HCT116 (cell line): Measurements from ENCODE around the gene ACP3. TPM values are rescaled to one million over a fixed set of nuclear protein-coding genes. Genes with fewer than 3 reads are reported as not detected.

Experiments
- ATAC-seq: fragments of 200-7000 bp; cut with Tn5 transposase; 2 replicates; pipeline ENCODE4 v1.9.1; 2020; ENCODE audit warnings: mild to moderate bottlenecking, moderate library complexity
- BruUV-seq: library from RNA; stranded (reverse); fragments of 400-500 nt; replicated peaks from 2 replicates; lab custom pipeline; 2021; lab: Mats Ljungman, UMichigan
- CTCF ChIA-PET: fragments of 300-600 bp; sonication (Branson Sonifier 250); formaldehyde crosslinking; loops from one replicate; lab custom pipeline; 2021; ENCODE audit warnings: antibody characterized with exemption; lab: Charles Lee
- POLR2A ChIA-PET: fragments of 300-600, 350-600 bp; sonication (Branson Sonifier 250); formaldehyde crosslinking; loops from one replicate; lab custom pipeline; 2021; ENCODE audit warnings: antibody characterized with exemption; lab: Charles Lee
- RAD21 ChIA-PET, 2 experiments: fragments of 300-600 bp; sonication (Branson Sonifier 250); formaldehyde crosslinking; loops; one replicate each; lab custom pipeline; 2023; ENCODE audit warnings: low total read pairs in 2 of 2; ENCODE audit not compliant: uncharacterized antibody in 2 of 2, unreplicated experiment in 2 of 2, low non-redundant PET in 1 of 2; lab: Charles Lee
- DNase-seq: peaks from one replicate; pipeline ENCODE4 v3.0.0-alpha.2; 2010; ENCODE audit warnings: low read depth, low spot score
- H2AFZ ChIP-seq: fragments of 200-600 bp; shearing (Covaris generic), sonication (generic); 2 replicates; pipeline ENCODE4 v1.6.1; 2017; ENCODE audit warnings: low read depth, mixed run types, mixed read lengths, antibody characterized with exemption, low read length; ENCODE audit not compliant: poor library complexity, severe bottlenecking
- H3K27ac ChIP-seq: 2 replicates; pipeline ENCODE4 v1.5.1; 2012; ENCODE audit warnings: low read depth, low read length
- H3K27me3 ChIP-seq: fragments of 200-600 bp; sonication (generic); 2 replicates; pipeline ENCODE4 v1.6.1; 2016; ENCODE audit warnings: mixed run types, low read length, mixed read lengths; ENCODE audit not compliant: insufficient read depth
- H3K36me3 ChIP-seq, 2 experiments: fragments of 200-500 bp in 1 of 2; fragments of 200-600 bp in 1 of 2; sonication (Bioruptor generic) in 1 of 2; sonication (generic) in 1 of 2; 2 replicates each; pipeline versions ENCODE4 v1.5.1 to v1.6.1; 2014 to 2016; ENCODE audit warnings: low read length in 2 of 2, inconsistent platforms in 1 of 2, mixed read lengths in 1 of 2, mixed run types in 1 of 2; ENCODE audit not compliant: insufficient read depth in 2 of 2, control insufficient read depth in 1 of 2
- H3K4me1 ChIP-seq, 2 experiments: fragments of 200-600 bp in 1 of 2; sonication (generic) in 1 of 2; 2 replicates each; pipeline versions ENCODE4 v1.5.1 to v1.6.1; 2012 to 2017; ENCODE audit warnings: low read length in 2 of 2, inconsistent platforms in 1 of 2, mild to moderate bottlenecking in 1 of 2, mixed read lengths in 1 of 2, mixed run types in 1 of 2, moderate library complexity in 1 of 2; ENCODE audit not compliant: insufficient read depth in 2 of 2, control insufficient read depth in 1 of 2
- H3K4me2 ChIP-seq: fragments of 200-600 bp; sonication (generic); 2 replicates; pipeline ENCODE4 v1.6.1; 2017; ENCODE audit warnings: mixed run types, low read length, mixed read lengths
- H3K4me3 ChIP-seq, 2 experiments: fragments of 200-600 bp in 1 of 2; sonication (generic) in 1 of 2; replicated peaks in 1 of 2; 2 replicates each; pipeline ENCODE4 v1.5.1; 2011 to 2016; ENCODE audit warnings: low read length in 2 of 2, control low read depth in 1 of 2, low read depth in 1 of 2, mild to moderate bottlenecking in 1 of 2, mixed read lengths in 1 of 2, mixed run types in 1 of 2
- H3K79me2 ChIP-seq: fragments of 200-600 bp; sonication (generic); 2 replicates; pipeline ENCODE4 v1.6.1; 2017; ENCODE audit warnings: mild to moderate bottlenecking, mixed run types, low read length, moderate library complexity, mixed read lengths; ENCODE audit not compliant: insufficient read depth
- H3K9ac ChIP-seq: fragments of 200-600 bp; sonication (generic); 2 replicates; pipeline ENCODE4 v1.6.1; 2016; ENCODE audit warnings: low read length, mixed read lengths
- H3K9me2 ChIP-seq: fragments of 200-600 bp; sonication (generic), shearing (Covaris generic); 2 replicates; pipeline ENCODE4 v1.6.1; 2017; ENCODE audit warnings: mixed run types, mild to moderate bottlenecking, moderate library complexity; ENCODE audit not compliant: insufficient read depth
- H3K9me3 ChIP-seq, 2 experiments: fragments of 200-500 bp in 1 of 2; fragments of 200-600 bp in 1 of 2; sonication (Bioruptor generic) in 1 of 2; sonication (generic) in 1 of 2; 2 replicates each; pipeline ENCODE4 v1.6.1; 2014 to 2017; ENCODE audit warnings: low read length in 2 of 2, mixed read lengths in 2 of 2, inconsistent platforms in 1 of 2, low read depth in 1 of 2, mild to moderate bottlenecking in 1 of 2, mixed run types in 1 of 2, moderate library complexity in 1 of 2; ENCODE audit not compliant: control insufficient read depth in 1 of 2, insufficient read depth in 1 of 2
- H4K20me1 ChIP-seq: fragments of 200-600 bp; sonication (generic), shearing (Covaris generic); 2 replicates; pipeline ENCODE4 v1.6.1; 2017; ENCODE audit warnings: mixed run types, mild to moderate bottlenecking, moderate library complexity; ENCODE audit not compliant: insufficient read depth
- ATF3 ChIP-seq: IDR thresholded peaks from 2 replicates; pipeline ENCODE4 v1.6.1; 2012
- CBX3 ChIP-seq: IDR thresholded peaks from 2 replicates; pipeline ENCODE4 v1.6.1; 2012; ENCODE audit warnings: low read depth
- CEBPB ChIP-seq: IDR thresholded peaks from 2 replicates; pipeline ENCODE4 v1.6.1; 2012; ENCODE audit warnings: low read depth
- CTCF ChIP-seq, 3 experiments: fragments of 200-600 bp in 1 of 3; sonication (generic) in 1 of 3; IDR thresholded peaks in 2 of 3; conservative IDR thresholded peaks in 1 of 3; 2 replicates each; pipeline ENCODE4 v1.5.1; 2012 to 2017; ENCODE audit warnings: low read depth in 2 of 3, low read length in 2 of 3, antibody characterized with exemption in 1 of 3, borderline replicate concordance in 1 of 3, control low read depth in 1 of 3, mild to moderate bottlenecking in 1 of 3, mixed read lengths in 1 of 3, mixed run types in 1 of 3, moderate library complexity in 1 of 3; ENCODE audit not compliant: insufficient read depth in 1 of 3
- EGR1 ChIP-seq: IDR thresholded peaks from 2 replicates; pipeline ENCODE4 v1.6.1; 2012; ENCODE audit warnings: low read depth
- ELF1 ChIP-seq: IDR thresholded peaks from 2 replicates; pipeline ENCODE4 v1.6.1; 2012; ENCODE audit warnings: low read depth, borderline replicate concordance
- EZH2 ChIP-seq: fragments of 200-600 bp; sonication (generic); IDR thresholded peaks from 2 replicates; pipeline ENCODE4 v1.6.1; 2017; ENCODE audit warnings: antibody characterized with exemption, mixed run types
- FOSL1 ChIP-seq: IDR thresholded peaks from 2 replicates; pipeline ENCODE4 v1.6.1; 2012; ENCODE audit warnings: low read depth
- POLR2AphosphoS5 ChIP-seq: IDR thresholded peaks from 2 replicates; pipeline ENCODE4 v1.6.1; 2011; ENCODE audit warnings: mild to moderate bottlenecking, low read depth, low read length, moderate library complexity
- RAD21 ChIP-seq: IDR thresholded peaks from 2 replicates; pipeline ENCODE4 v1.6.1; 2012; ENCODE audit warnings: low read depth, mild to moderate bottlenecking
- REST ChIP-seq: IDR thresholded peaks from 2 replicates; pipeline ENCODE4 v1.6.1; 2012; ENCODE audit warnings: low read depth
- SIN3A ChIP-seq: IDR thresholded peaks from 2 replicates; pipeline ENCODE4 v1.6.1; 2012; ENCODE audit warnings: low read depth
- SP1 ChIP-seq: IDR thresholded peaks from 2 replicates; pipeline ENCODE4 v1.6.1; 2012; ENCODE audit warnings: low read depth
- SRF ChIP-seq: IDR thresholded peaks from 2 replicates; pipeline ENCODE4 v1.6.1; 2012; ENCODE audit warnings: low read depth
- TCF7L2 ChIP-seq: IDR thresholded peaks from 2 replicates; pipeline ENCODE4 v1.7.0; 2011; ENCODE audit warnings: borderline replicate concordance, inconsistent platforms; ENCODE audit not compliant: insufficient read depth, insufficient read length; ENCODE audit errors: extremely low read depth
- YY1 ChIP-seq: IDR thresholded peaks from 2 replicates; pipeline ENCODE4 v1.6.1; 2011; ENCODE audit warnings: low read length, low read depth, moderate library complexity, mild to moderate bottlenecking; ENCODE audit not compliant: insufficient replicate concordance; ENCODE audit errors: extremely low read depth
- ZFX ChIP-seq: fragments of 450-650 bp; IDR thresholded peaks from 2 replicates; pipeline ENCODE4 v1.6.1; 2017
- ZNF274 ChIP-seq: fragments of 200-500 bp; sonication (Bioruptor generic); IDR thresholded peaks from 2 replicates; pipeline ENCODE4 v1.6.1; 2014; ENCODE audit warnings: mild to moderate bottlenecking, low read depth, low read length, inconsistent platforms
- intact Hi-C: fragments of 100-400 bp; cut with micrococcal nuclease; formaldehyde crosslinking; loops from 2 replicates; pipeline ENCODE4 v1.10.0; 2022
- total RNA-seq: library from RNA; stranded (reverse); gene quantifications from one replicate; pipeline ENCODE4 v1.2.1, GENCODE V29; 2021; ENCODE audit not compliant: unreplicated experiment
- TF ChIP-seq, protein P1 (sequence below): IDR thresholded peaks from 2 replicates; pipeline ENCODE4 v1.6.1; 2011; ENCODE audit warnings: mild to moderate bottlenecking, low read length, moderate library complexity; ENCODE audit not compliant: insufficient replicate concordance; ENCODE audit errors: extremely low read depth

ACP3 gene
- total RNA-seq, 1 experiment from 2014 or later: 0.79 TPM

- no TSS peak for BruUV-seq
- H3K79me2 ChIP-seq: no peaks in the 10 kb centered on the region
- H3K36me3 ChIP-seq: no peaks in the 10 kb centered on the region
- H3K27ac ChIP-seq: no peak overlapping the region
- H2AFZ ChIP-seq: no peak overlapping the region
- no peaks in the 10 kb centered on the region for H3K4me1 ChIP-seq
- no peaks in the 10 kb centered on the region for H3K9me2 ChIP-seq
- no peak for TF ChIP-seq POLR2AphosphoS5
- no peak for TF ChIP-seq CEBPB
- TF ChIP-seq RAD21: no peak
- TF ChIP-seq SIN3A: no peak
- TF ChIP-seq ATF3: no peak
- TF ChIP-seq EGR1: no peak
- no peak for TF ChIP-seq EZH2
- TF ChIP-seq SRF: no peak
- TF ChIP-seq, protein P1, sequence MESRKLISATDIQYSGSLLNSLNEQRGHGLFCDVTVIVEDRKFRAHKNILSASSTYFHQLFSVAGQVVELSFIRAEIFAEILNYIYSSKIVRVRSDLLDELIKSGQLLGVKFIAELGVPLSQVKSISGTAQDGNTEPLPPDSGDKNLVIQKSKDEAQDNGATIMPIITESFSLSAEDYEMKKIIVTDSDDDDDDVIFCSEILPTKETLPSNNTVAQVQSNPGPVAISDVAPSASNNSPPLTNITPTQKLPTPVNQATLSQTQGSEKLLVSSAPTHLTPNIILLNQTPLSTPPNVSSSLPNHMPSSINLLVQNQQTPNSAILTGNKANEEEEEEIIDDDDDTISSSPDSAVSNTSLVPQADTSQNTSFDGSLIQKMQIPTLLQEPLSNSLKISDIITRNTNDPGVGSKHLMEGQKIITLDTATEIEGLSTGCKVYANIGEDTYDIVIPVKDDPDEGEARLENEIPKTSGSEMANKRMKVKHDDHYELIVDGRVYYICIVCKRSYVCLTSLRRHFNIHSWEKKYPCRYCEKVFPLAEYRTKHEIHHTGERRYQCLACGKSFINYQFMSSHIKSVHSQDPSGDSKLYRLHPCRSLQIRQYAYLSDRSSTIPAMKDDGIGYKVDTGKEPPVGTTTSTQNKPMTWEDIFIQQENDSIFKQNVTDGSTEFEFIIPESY: no peak
- no peak for TF ChIP-seq FOSL1
- TF ChIP-seq SP1: no peak
- TF ChIP-seq ELF1: no peak
- no peak for TF ChIP-seq REST
- TF ChIP-seq ZFX: no peak
- TF ChIP-seq CTCF (IDR thresholded peaks at IDR 0.05 in 2 of 3, conservative IDR thresholded peaks at IDR 0.05 in 1 of 3; ENCODE audit: borderline replicate concordance in 1 of 3, insufficient read depth in 1 of 3, low read depth in 2 of 3, low read length in 2 of 3): no peak
- no peak for TF ChIP-seq TCF7L2
- TF ChIP-seq CBX3: no peak
- no peak for TF ChIP-seq ZNF274
- no peak for TF ChIP-seq YY1
- no peak overlapping the region for H3K9ac ChIP-seq
- H3K4me3 ChIP-seq: no peak overlapping the region
- ATAC-seq (no peak), DNase-seq (no peak)
- ChIA-PET CTCF (interaction anchor here (1.1 kb wide), 1 partner anchor 17 kb away, joined by 4 read pairs; no protein-coding TSS in a partner anchor), POLR2A (no interaction called here), RAD21 (no interaction called here)
- intact Hi-C loops: no loop called here
- H4K20me1 ChIP-seq: no peaks in the 10 kb centered on the region
- no peaks in the 10 kb centered on the region for H3K9me3 ChIP-seq
- no peak overlapping the region for H3K4me2 ChIP-seq
- peaks cover 5% of the 10 kb centered on the region; the same call in 1 of the 2 replicates for H3K27me3 ChIP-seq
Measured at GRCh38 chr3:132326251-132326650, 9.0 kb downstream of the ACP3 start.
